Activated CD4-positive, alpha-beta memory T cell treated with anti-CD3 and anti-CD28 coated beads for 36 hours (primary cell): Measurements from ENCODE around the gene RNF145. TPM values are rescaled to one million over a fixed set of nuclear protein-coding genes. Genes with fewer than 3 reads are reported as not detected.
"Not testable (repeated sequence)": the region's sequence is repeated elsewhere in the genome, so short reads cannot be mapped to it uniquely, and the experiment has no call there.

Experiments used
- CTCF ChIA-PET: fragments of 350-600 bp; sonication (Branson Sonifier 250); formaldehyde crosslinking; loops from one replicate; lab custom pipeline; 2021; ENCODE audit warnings: antibody characterized with exemption, inconsistent platforms; lab: Charles Lee
- POLR2A ChIA-PET: fragments of 350-600 bp; sonication (Branson Sonifier 250); formaldehyde crosslinking; loops from one replicate; lab custom pipeline; 2021; ENCODE audit warnings: antibody characterized with exemption; lab: Charles Lee
- DNase-seq: peaks from one replicate; pipeline ENCODE4 v3.0.0-alpha.2; 2020
- H3K27ac Mint-ChIP-seq: one replicate; pipeline ENCODE4 v1.8.0; 2021; ENCODE audit warnings: mixed read lengths
- H3K27me3 Mint-ChIP-seq: one replicate; pipeline ENCODE4 v1.8.0; 2021; ENCODE audit warnings: mixed read lengths
- H3K36me3 Mint-ChIP-seq: one replicate; pipeline ENCODE4 v1.8.0; 2021; ENCODE audit warnings: mixed read lengths
- H3K4me1 Mint-ChIP-seq: one replicate; pipeline ENCODE4 v1.8.0; 2021; ENCODE audit warnings: low read depth, mixed read lengths
- H3K4me3 Mint-ChIP-seq: one replicate; pipeline ENCODE4 v1.8.0; 2021; ENCODE audit warnings: mild to moderate bottlenecking, mixed read lengths
- H3K9me3 Mint-ChIP-seq: one replicate; pipeline ENCODE4 v1.8.0; 2021; ENCODE audit warnings: mixed read lengths
- intact Hi-C: fragments of 100-400 bp; cut with micrococcal nuclease; formaldehyde crosslinking; loops from one replicate; pipeline ENCODE4 v1.15.1; 2023
- total RNA-seq, 2 experiments: library from RNA; stranded (reverse); gene quantifications; one replicate each; pipeline ENCODE4 v1.2.3, GENCODE V29; 2021

The RNF145 gene
- total RNA-seq, 2 experiments from 2014 or later = 91.4 to 92.6 TPM

- DNase-seq = no peak
- intact Hi-C loops = loop anchor here (1.0 to 5.0 kb wide), 4 partner anchors 106 to 831 kb away; partner anchors contain the start of gene IL12B
- CTCF ChIA-PET = interaction anchor here (0.6 to 5.1 kb wide), 17 partner anchors 8 to 831 kb away, joined by 3 to 128 read pairs (median 6); partner anchors contain the start of gene UBLCP1
- H3K27me3 Mint-ChIP-seq = no peaks in the 10 kb centered on the region
- no peaks in the 10 kb centered on the region for H3K9me3 Mint-ChIP-seq
- H3K27ac Mint-ChIP-seq = no peak overlapping the region
- no peak overlapping the region for H3K4me3 Mint-ChIP-seq
- POLR2A ChIA-PET = no interaction called here
- H3K36me3 Mint-ChIP-seq = peaks cover 20% of the 10 kb centered on the region
- peaks cover 26% of the 10 kb centered on the region for H3K4me1 Mint-ChIP-seq
Observed at GRCh38 chr5:159155960-159156359, 53.4 kb downstream of the RNF145 start.

- no peak overlapping the region for H3K27ac Mint-ChIP-seq
- no peaks in the 10 kb centered on the region for H3K27me3 Mint-ChIP-seq
- H3K4me1 Mint-ChIP-seq = peaks cover 17% of the 10 kb centered on the region
- intact Hi-C loops = no loop called here
- ChIA-PET POLR2A (no interaction called here), CTCF (no interaction called here)
- peaks cover 1% of the 10 kb centered on the region for H3K36me3 Mint-ChIP-seq
- H3K4me3 Mint-ChIP-seq = no peak overlapping the region
- DNase-seq = no peak
- H3K9me3 Mint-ChIP-seq = no peaks in the 10 kb centered on the region
Observed at GRCh38 chr5:159152876-159153275, 56.5 kb downstream of the RNF145 start.

GRCh38 chr5:159149085-159149484 lies 60.3 kb downstream of the RNF145 start:
- H3K4me3 Mint-ChIP-seq = no peak overlapping the region
- H3K4me1 Mint-ChIP-seq = no peaks in the 10 kb centered on the region
- no peak overlapping the region for H3K27ac Mint-ChIP-seq
- intact Hi-C loops = no loop called here
- H3K9me3 Mint-ChIP-seq = no peaks in the 10 kb centered on the region
- DNase-seq = no peak
- POLR2A ChIA-PET = no interaction called here
- no peaks in the 10 kb centered on the region for H3K36me3 Mint-ChIP-seq
- H3K27me3 Mint-ChIP-seq = no peaks in the 10 kb centered on the region
- CTCF ChIA-PET = interaction anchor here (3.1 kb wide), 1 partner anchor 7 kb away, joined by 17 read pairs; no protein-coding TSS in a partner anchor

- Mint-ChIP-seq H3K27me3 (peaks cover 5% of the 10 kb centered on the region), H3K36me3 (no peaks in the 10 kb centered on the region), H3K27ac (no peak overlapping the region), H3K4me1 (no peaks in the 10 kb centered on the region), H3K4me3 (no peak overlapping the region), H3K9me3 (no peaks in the 10 kb centered on the region)
- DNase-seq = no peak
- ChIA-PET CTCF (interaction anchor here (3.1 kb wide), 1 partner anchor 8 kb away, joined by 17 read pairs; no protein-coding TSS in a partner anchor), POLR2A (no interaction called here)
- intact Hi-C loops = no loop called here
Observed at GRCh38 chr5:159147976-159148375, 61.4 kb downstream of the RNF145 start.

DNA sequence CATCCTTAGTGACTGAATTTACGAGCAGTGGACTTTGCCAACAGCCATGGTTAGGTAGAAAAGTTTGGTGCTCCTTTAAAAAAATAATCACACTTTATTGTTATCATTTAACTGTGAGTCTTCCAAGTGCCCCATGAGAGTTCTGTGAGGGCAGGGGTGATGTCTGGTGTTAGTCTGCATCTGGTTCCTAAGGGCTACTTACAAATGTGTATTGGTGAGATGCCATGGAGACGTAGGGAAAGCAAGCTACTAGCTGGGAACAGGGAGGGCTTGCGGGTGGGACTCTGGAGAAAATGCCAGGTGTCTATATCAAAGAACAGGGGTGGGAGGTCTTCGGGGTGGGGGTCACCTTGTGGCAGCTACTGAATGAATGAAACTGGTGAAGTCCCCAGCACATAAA lies 62.5 kb downstream of the RNF145 start:
- H3K36me3 Mint-ChIP-seq = no peaks in the 10 kb centered on the region
- no peak for DNase-seq
- ChIA-PET CTCF (interaction anchor here (0.8 to 3.1 kb wide), 3 partner anchors 10 to 451 kb away, joined by 3 to 17 read pairs (median 5); no protein-coding TSS in a partner anchor), POLR2A (no interaction called here)
- no peak overlapping the region for H3K27ac Mint-ChIP-seq
- no peak overlapping the region for H3K4me3 Mint-ChIP-seq
- intact Hi-C loops = no loop called here
- no peaks in the 10 kb centered on the region for H3K4me1 Mint-ChIP-seq
- peaks cover 11% of the 10 kb centered on the region for H3K27me3 Mint-ChIP-seq
- H3K9me3 Mint-ChIP-seq = no peaks in the 10 kb centered on the region

DNA sequence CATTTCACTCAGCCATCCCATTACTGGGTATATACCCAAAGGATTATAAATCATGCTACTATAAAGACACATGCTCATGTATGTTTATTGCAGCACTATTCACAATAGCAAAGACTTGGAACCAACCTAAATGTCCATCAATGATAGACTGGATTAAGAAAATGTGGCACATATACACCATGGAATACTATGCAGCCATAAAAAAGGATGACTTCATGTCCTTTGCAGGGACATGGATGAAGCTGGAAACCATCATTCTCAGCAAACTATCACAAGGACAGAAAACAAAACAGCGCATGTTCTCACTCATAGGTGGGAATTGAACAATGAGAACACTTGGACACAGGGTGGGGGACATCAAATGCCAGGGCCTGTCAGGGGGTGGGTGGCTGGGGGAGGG lies 64.2 kb downstream of the RNF145 start:
- H3K36me3 Mint-ChIP-seq, CTCF ChIA-PET, H3K27ac Mint-ChIP-seq, POLR2A ChIA-PET, H3K4me3 Mint-ChIP-seq, DNase-seq, H3K9me3 Mint-ChIP-seq, intact Hi-C loops, H3K4me1 Mint-ChIP-seq: not testable (repeated sequence)
- H3K27me3 Mint-ChIP-seq = peaks cover 17% of the 10 kb centered on the region

GRCh38 chr5:159139802-159140201 lies 69.6 kb downstream of the RNF145 start:
- H3K27ac Mint-ChIP-seq = no peak overlapping the region
- ChIA-PET CTCF (interaction anchor here (1.2 kb wide), 1 partner anchor 1064 kb away, joined by 3 read pairs; no protein-coding TSS in a partner anchor), POLR2A (no interaction called here)
- no peak for DNase-seq
- H3K27me3 Mint-ChIP-seq = peaks cover 22% of the 10 kb centered on the region
- no peaks in the 10 kb centered on the region for H3K4me1 Mint-ChIP-seq
- no peak overlapping the region for H3K4me3 Mint-ChIP-seq
- intact Hi-C loops = loop anchor here (10.0 kb wide), 2 partner anchors 965 to 1065 kb away; no protein-coding TSS in a partner anchor
- no peaks in the 10 kb centered on the region for H3K9me3 Mint-ChIP-seq
- H3K36me3 Mint-ChIP-seq = no peaks in the 10 kb centered on the region

DNA sequence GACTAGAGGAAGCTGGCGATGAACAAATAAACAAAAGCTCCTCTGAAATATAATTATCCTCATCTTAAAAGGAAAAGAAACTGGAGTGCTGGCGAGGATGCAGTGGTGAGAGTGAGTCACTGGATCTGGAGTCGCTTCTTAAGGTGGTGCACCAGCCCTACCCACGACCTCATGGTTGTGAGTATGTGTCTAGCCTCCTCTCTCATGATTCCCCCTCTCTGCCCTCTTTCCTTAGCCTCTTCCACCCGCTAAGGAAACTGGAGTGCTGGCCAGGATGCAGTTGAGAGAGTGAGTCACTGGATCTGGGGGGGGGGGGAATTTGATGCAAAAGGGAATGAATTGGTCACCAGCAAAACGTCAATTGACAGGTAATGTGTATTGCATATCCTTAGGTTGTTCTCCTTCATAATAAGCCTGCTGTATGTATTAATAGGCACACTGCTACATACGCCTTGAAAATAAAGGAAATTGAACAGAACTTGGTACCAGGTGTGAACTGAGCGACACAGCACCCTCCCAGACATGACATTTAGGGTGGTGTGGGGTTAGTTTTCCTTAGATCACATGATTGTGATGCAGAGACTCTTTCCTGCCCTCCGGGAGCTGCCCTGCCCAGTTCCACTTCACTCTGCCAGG lies 73.3 kb downstream of the RNF145 start:
- Mint-ChIP-seq H3K27me3 (peaks cover 9% of the 10 kb centered on the region), H3K4me1 (no peaks in the 10 kb centered on the region), H3K36me3 (no peaks in the 10 kb centered on the region), H3K4me3 (no peak overlapping the region), H3K27ac (no peak overlapping the region), H3K9me3 (no peaks in the 10 kb centered on the region)
- intact Hi-C loops = loop anchor here (10.0 kb wide), 2 partner anchors 961 to 1061 kb away; no protein-coding TSS in a partner anchor
- ChIA-PET POLR2A (no interaction called here), CTCF (interaction anchor here (0.7 to 1.9 kb wide), 2 partner anchors 441 to 465 kb away, joined by 3 to 7 read pairs; no protein-coding TSS in a partner anchor)
- DNase-seq = no peak

GRCh38 chr5:159133041-159133741 lies 76.2 kb downstream of the RNF145 start:
- ChIA-PET CTCF (interaction anchor here (0.6 to 3.5 kb wide), 32 partner anchors 9 to 1727 kb away, joined by 3 to 58 read pairs (median 4); no protein-coding TSS in a partner anchor), POLR2A (no interaction called here)
- intact Hi-C loops = loop anchor here (1.0 to 10.0 kb wide), 4 partner anchors 26 to 1058 kb away; no protein-coding TSS in a partner anchor
- no peak for DNase-seq
- Mint-ChIP-seq H3K36me3 (no peaks in the 10 kb centered on the region), H3K27ac (no peak overlapping the region), H3K27me3 (peaks cover 1% of the 10 kb centered on the region), H3K4me1 (no peaks in the 10 kb centered on the region), H3K9me3 (no peaks in the 10 kb centered on the region), H3K4me3 (no peak overlapping the region)

DNA sequence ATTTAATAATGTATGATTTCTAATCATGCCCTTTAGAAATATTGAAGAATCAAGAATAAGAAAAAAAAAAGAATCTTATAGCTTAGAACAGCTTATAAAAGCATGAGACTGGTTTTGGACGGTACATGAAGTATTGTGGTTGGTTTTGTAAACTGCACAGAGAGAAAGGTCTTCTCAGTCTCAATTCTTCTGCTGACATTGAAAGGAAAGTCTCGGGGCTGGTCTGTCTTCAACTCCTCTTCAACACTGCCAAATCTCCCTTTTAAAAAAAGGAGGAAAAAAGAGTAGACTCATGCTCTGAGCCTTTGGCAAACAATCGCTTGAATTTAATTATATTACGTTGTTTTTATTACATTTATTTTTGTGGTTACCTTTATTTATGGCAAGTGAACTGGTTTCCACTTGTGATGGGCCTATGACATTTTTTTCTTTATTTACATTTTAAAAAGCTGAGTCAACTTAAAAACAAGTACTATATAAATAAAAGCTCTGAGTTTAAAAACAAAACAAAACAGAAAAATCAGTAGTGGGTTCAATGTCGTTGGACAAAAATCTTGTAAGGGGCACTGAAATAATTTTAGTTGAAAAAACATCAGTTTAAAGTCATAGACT lies 76.8 kb downstream of the RNF145 start:
- no peaks in the 10 kb centered on the region for H3K9me3 Mint-ChIP-seq
- H3K27me3 Mint-ChIP-seq = peaks cover 2% of the 10 kb centered on the region
- intact Hi-C loops = loop anchor here (1.0 to 10.0 kb wide), 4 partner anchors 26 to 1058 kb away; no protein-coding TSS in a partner anchor
- no peaks in the 10 kb centered on the region for H3K4me1 Mint-ChIP-seq
- H3K27ac Mint-ChIP-seq = no peak overlapping the region
- H3K36me3 Mint-ChIP-seq = no peaks in the 10 kb centered on the region
- ChIA-PET CTCF (interaction anchor here (0.6 to 3.5 kb wide), 35 partner anchors 9 to 1727 kb away, joined by 3 to 58 read pairs (median 3); no protein-coding TSS in a partner anchor), POLR2A (no interaction called here)
- no peak overlapping the region for H3K4me3 Mint-ChIP-seq
- no peak for DNase-seq

GRCh38 chr5:159131951-159132350 lies 77.4 kb downstream of the RNF145 start:
- Mint-ChIP-seq H3K27ac (no peak overlapping the region), H3K4me1 (no peaks in the 10 kb centered on the region), H3K4me3 (no peak overlapping the region), H3K36me3 (no peaks in the 10 kb centered on the region), H3K27me3 (peaks cover 2% of the 10 kb centered on the region), H3K9me3 (no peaks in the 10 kb centered on the region)
- intact Hi-C loops = loop anchor here (2.0 to 10.0 kb wide), 3 partner anchors 25 to 1057 kb away; no protein-coding TSS in a partner anchor
- ChIA-PET POLR2A (no interaction called here), CTCF (interaction anchor here (0.6 to 3.5 kb wide), 24 partner anchors 8 to 1370 kb away, joined by 3 to 58 read pairs (median 4); no protein-coding TSS in a partner anchor)
- no peak for DNase-seq
